ENCODE results near the gene RBM34. TPM values are rescaled to one million over a fixed set of nuclear protein-coding genes. Genes with fewer than 3 reads are reported as not detected.
A peak's percentile ranks its signal among the peaks of the same experiment; 100 is the strongest.

RBM34 gene
- total RNA-seq, 1 donor from 2014 or later = 94.2 TPM

GRCh38 chr1:235112297-235113182 lies 48.5 kb downstream of the RBM34 start:
- no peak for TF ChIP-seq CTCF (IDR thresholded peaks at IDR 0.05; ENCODE audit: partially characterized antibody, unreplicated experiment)
- no peak for DNase-seq
- Mint-ChIP-seq H3K27ac (ENCODE audit: unreplicated experiment) (no peak overlapping the region), H3K4me3 (ENCODE audit: unreplicated experiment) (no peak overlapping the region), H3K27me3 (ENCODE audit: unreplicated experiment) (peaks cover under 1% of the 10 kb centered on the region), H3K9me3 (ENCODE audit: unreplicated experiment) (peaks cover 3% of the 10 kb centered on the region), H3K4me1 (ENCODE audit: low read depth, unreplicated experiment) (no peaks in the 10 kb centered on the region), H3K36me3 (ENCODE audit: unreplicated experiment) (no peaks in the 10 kb centered on the region)

GRCh38 chr1:235111107-235111506 lies 49.9 kb downstream of the RBM34 start:
- Mint-ChIP-seq H3K4me3 (ENCODE audit: unreplicated experiment) (no peak overlapping the region), H3K27ac (ENCODE audit: unreplicated experiment) (no peak overlapping the region), H3K36me3 (ENCODE audit: unreplicated experiment) (no peaks in the 10 kb centered on the region), H3K27me3 (ENCODE audit: unreplicated experiment) (peaks cover 3% of the 10 kb centered on the region), H3K4me1 (ENCODE audit: low read depth, unreplicated experiment) (no peaks in the 10 kb centered on the region), H3K9me3 (ENCODE audit: unreplicated experiment) (peaks cover 3% of the 10 kb centered on the region)
- no peak for DNase-seq
- TF ChIP-seq CTCF (IDR thresholded peaks at IDR 0.05; ENCODE audit: partially characterized antibody, unreplicated experiment) = no peak

GRCh38 chr1:235108876-235109275 lies 52.2 kb downstream of the RBM34 start:
- Mint-ChIP-seq H3K4me1 (ENCODE audit: low read depth, unreplicated experiment) (peaks cover 7% of the 10 kb centered on the region), H3K27me3 (ENCODE audit: unreplicated experiment) (peaks cover 3% of the 10 kb centered on the region), H3K9me3 (ENCODE audit: unreplicated experiment) (no peaks in the 10 kb centered on the region), H3K36me3 (ENCODE audit: unreplicated experiment) (no peaks in the 10 kb centered on the region), H3K27ac (ENCODE audit: unreplicated experiment) (peak overlapping the region; percentile 11), H3K4me3 (ENCODE audit: unreplicated experiment) (no peak overlapping the region)
- no peak for TF ChIP-seq CTCF (IDR thresholded peaks at IDR 0.05; ENCODE audit: partially characterized antibody, unreplicated experiment)
- no peak for DNase-seq

- no peaks in the 10 kb centered on the region for H3K9me3 Mint-ChIP-seq (ENCODE audit: unreplicated experiment)
- H3K4me1 Mint-ChIP-seq (ENCODE audit: low read depth, unreplicated experiment) = peaks cover 9% of the 10 kb centered on the region
- no peaks in the 10 kb centered on the region for H3K36me3 Mint-ChIP-seq (ENCODE audit: unreplicated experiment)
- no peak for DNase-seq
- H3K4me3 Mint-ChIP-seq (ENCODE audit: unreplicated experiment) = no peak overlapping the region
- H3K27ac Mint-ChIP-seq (ENCODE audit: unreplicated experiment) = no peak overlapping the region
- TF ChIP-seq CTCF (IDR thresholded peaks at IDR 0.05; ENCODE audit: partially characterized antibody, unreplicated experiment) = no peak
- H3K27me3 Mint-ChIP-seq (ENCODE audit: unreplicated experiment) = peaks cover 5% of the 10 kb centered on the region
Observed at GRCh38 chr1:235108185-235108593, 52.9 kb downstream of the RBM34 start.
